Fibroblast of peridontal ligament (primary cell): Measurements from ENCODE around the gene P3H2.
"Not testable (repeated sequence)": the region's sequence is repeated elsewhere in the genome, so short reads cannot be mapped to it uniquely, and the experiment has no call there.

Experiments
- DNase-seq: peaks from one replicate; pipeline ENCODE4 v3.0.0-alpha.2; 2010; ENCODE audit errors: extremely low read depth

P3H2 gene

DNA sequence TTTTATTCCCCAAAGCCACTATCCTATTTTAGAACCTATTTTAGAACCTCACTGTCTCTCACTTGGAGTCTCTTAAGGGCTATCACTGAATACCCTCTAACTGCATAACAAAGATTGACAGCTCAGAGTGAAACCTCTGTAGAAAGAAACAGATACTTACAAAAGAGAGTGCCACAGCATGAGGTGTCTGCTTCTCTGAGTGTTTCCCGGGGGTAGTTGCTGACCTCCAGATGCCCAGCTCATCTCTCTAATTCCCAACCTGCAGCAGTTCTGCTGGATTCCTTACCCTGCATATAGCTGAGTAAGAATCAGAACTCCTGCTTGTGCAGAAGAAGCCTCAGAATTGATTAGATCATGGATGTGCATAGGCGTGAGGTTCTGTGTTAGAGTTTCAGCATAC, 34.5 kb downstream of the P3H2 start:
- DNase-seq: no peak

DNA sequence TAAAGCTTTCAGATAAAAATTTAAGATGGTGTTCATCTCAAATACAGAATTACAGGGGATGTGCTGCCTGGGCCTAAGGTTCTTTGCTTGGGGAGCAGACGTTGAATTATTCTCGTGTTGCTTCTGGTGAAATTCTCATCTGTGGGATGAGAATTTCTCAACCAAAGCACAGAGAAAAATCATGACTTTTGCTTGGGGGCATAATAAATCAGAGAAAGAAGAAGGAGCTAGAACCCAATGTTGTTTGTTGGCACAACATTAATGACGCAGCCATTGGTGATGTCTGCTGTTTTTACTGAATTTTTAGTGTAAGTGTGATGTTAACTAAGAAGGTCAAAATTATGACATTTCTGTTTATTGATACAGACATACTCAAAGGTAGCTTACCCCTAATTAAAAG, 35.7 kb downstream of the P3H2 start:
- DNase-seq: no peak

DNA sequence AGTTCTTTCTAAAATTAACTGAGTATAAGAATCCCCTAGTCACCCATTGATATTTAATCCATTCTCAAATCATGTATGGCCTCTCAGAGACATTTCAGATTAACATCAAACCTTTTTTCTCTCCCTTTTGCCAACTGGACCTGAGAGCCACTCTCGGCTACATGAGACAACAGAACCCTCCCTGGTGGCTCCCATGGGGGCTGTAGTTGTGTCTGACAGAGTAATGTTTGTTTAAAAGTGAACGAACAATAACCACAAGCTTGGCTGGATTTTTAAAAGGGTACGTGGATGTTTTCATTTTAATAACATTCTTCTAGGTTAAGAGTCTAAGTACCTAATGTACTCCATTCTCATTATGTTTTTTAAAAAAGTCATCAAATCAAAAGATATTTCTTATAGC, 37.1 kb downstream of the P3H2 start:
- DNase-seq: peak; percentile 20

DNA sequence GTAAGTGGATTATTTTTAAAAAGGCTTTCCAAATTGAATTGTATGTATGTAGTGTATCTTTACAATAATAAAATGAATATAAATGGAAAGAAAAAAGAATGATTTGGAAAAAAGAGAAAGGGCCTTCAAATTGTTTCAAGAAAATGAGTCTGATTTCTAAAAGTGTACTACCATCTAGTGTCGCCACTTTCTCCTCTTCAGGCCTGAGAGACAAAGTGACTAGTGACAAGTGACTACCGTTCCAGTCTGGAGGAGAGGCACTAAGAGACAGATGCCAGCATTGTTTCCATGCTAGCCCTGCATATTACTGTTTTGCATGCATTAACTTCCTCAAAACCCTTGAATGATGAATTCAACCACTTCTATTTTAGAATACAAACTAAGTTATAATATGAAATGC, 39.3 kb downstream of the P3H2 start:
- no peak for DNase-seq

DNA sequence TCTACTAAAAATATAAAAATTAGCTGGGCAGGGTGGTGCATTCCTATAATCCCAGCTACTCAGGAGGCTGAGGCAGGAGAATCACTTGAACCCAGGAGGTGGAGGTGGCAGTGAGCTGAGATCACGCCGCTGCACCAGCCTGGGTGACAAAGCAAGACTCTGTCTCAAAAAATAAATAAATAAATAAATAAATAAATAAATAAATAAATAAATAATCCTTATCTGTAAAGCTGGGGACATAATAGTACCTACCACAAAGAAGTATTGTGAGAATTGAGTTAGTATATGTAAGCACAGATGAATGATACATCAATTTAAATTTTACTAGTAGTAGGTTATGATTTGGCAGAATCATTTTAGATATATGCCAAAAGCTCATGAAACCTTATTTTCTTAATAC, 41.5 kb downstream of the P3H2 start:
- not testable (repeated sequence) for DNase-seq

DNA sequence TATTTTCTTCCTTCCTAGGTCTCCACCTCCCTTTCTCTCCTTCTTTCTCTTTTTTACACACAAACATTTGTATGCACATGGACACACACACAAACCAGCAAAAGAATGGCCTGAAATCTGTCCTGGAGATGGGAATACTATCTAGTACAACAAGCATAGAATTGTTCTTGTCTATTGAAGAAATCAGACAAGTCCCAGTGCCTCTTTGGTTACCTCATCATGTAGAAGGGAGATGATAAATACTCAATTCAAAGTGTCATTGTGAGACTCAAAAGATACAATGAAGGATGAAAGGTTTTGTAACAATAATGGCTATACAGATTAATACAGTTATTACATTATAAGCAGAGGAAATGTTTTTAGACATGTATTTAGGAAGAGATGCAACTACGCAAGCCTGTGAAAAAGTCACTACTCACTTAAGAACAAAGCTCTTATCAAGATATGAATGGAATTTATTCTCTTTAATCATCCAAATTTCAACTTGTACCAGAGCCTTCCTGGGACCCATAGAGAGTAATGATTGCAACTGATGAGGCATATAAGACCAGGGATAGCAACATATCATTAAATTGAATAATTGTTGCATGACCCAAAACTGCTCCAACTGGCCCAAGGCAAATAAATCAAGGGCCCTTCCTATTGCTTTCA, 43.2 kb downstream of the P3H2 start:
- DNase-seq: no peak

DNA sequence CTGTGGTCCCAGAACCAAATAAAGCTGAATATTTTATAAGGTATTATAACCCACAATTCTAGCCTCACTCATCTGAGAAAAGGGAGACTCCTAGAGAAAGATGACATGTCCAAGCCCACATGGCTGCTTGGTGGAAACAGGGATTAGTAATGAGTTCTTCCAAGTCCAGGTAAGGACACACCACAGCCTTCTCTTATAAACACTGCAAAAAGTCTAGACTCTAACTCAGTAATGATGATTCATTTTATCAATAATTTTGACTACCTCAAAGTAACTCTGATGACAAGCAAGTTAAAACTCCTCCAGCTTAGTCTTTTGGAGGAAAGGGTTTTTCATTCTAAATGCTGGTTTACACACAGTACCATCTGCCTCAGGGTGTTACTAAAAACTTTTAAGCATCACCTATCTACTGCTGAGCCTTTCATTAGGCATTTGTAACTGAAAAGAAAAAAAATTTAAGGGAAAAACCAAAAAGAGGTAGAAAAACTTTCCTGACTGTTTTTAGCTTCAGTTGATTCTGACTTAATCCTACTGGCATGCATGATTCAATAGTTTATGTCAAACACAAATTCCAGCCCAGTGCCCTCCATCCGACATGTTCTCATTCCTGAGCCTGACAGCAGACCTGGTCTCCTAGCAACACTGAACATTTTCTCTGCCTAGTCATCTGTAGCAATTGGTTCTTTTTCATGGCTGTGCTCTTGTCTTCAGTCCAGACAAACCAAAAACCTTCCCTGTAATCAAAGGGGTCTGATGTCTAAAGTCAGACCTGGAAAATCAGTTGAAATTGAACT, 43.9 kb downstream of the P3H2 start:
- peak; percentile 98 for DNase-seq

DNA sequence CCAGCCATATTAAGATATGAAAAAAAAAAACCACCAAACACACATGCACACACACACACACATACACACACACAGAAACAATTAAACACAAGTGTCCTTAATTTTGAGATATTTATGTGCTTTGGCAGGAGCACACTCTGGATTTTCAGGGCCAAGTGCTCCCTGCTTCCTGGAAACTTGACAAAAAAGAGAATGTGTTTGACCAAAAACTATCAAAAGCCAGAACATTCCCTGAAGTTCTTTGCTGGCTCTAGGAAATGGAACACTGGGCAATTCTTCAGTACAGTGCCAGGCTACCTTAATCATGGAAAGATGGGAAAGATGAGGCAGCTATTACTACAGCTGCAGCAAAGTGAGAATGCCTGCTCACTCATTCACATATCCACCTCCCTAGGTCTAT, 44.6 kb downstream of the P3H2 start:
- DNase-seq: peak; percentile 97

DNA sequence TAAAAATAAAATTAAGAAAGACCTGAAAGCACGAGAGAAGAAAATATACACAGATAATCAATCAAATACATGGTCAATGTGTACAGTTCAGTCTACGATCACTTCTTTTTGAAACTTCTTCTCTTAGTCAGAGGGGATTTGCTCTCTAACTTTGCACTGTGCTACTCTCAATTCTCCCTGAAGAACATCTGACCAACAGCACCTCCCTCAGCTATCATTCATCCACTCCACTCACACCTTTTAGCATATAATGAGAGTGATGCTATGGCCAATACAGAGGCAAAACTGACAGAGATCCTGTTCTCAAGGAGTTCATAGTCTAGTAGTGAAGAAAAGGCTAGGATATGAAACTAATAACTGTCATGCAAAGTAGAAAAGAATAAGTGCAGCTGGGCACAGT, 45.9 kb downstream of the P3H2 start:
- no peak for DNase-seq

DNA sequence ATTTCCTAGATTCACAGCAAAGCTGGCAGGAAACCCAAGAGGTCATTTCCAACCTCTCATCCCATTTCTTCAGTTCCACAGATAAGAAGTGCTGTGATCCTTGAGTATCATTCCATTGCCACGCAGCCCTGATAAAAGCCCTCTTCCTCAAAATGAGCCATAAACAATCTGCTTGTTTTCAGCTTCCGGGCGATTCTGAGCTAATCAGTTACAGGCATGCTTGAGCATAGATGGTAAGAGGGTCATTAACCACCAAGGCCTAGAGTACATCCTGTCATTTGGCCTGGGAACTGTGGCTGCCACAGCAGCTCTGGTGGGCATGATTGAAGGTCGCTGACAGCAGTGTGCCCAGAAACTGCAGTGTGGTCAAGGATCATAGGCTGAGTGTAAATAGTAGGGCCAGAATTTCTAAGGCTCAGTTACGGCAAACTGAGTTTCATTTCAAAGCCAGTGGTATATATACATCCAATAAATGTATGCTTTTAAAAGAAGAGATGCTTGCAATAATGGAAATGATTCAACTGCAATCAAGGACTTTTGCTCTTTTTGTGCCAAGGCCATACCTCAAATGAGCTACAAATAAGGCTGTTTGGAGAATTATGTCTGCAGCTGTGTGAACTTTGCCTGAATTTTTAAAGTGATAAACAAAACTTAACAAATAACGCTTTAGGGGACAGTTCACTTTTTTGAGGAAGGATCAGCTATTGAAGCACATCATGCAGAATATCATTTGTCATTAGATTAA, 47.3 kb downstream of the P3H2 start:
- DNase-seq: peak; percentile 32

DNA sequence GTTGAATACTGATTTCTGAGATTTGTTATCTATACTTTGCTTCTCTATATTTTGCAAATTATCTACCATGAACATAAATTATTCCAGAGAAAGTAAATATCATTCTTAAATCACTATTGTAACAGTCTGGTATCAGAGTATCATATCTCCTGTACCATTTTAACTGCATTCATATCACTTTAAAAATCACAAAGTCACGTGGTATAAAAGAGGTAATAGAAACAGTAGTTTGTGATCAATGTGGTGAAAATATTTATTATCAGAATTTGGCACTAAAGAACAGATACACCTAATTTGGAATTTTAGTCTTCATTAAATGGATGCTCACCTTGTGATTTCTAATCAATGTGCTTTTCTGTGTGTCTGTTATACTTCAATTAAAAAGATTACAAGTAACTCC, 47.8 kb downstream of the P3H2 start:
- no peak for DNase-seq

DNA sequence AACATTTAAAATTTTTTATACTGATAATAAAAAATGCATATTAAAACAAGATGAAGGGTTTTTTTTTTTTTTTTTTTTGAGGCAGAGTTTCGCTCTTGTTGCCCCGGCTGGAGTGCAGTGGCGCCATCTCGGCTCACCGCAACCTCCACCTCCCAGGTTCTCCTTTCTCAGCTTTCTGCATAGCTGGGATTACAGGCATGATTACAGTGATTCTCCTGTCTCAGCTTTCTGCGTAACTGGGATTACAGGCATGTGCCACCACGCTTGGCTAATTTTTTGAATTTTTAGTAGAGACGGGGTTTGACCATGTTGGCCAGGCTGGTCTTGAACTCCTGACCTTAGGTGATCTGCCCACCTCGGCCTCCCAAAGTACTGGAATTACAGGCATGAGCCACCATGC, 48.8 kb downstream of the P3H2 start:
- not testable (repeated sequence) for DNase-seq

DNA sequence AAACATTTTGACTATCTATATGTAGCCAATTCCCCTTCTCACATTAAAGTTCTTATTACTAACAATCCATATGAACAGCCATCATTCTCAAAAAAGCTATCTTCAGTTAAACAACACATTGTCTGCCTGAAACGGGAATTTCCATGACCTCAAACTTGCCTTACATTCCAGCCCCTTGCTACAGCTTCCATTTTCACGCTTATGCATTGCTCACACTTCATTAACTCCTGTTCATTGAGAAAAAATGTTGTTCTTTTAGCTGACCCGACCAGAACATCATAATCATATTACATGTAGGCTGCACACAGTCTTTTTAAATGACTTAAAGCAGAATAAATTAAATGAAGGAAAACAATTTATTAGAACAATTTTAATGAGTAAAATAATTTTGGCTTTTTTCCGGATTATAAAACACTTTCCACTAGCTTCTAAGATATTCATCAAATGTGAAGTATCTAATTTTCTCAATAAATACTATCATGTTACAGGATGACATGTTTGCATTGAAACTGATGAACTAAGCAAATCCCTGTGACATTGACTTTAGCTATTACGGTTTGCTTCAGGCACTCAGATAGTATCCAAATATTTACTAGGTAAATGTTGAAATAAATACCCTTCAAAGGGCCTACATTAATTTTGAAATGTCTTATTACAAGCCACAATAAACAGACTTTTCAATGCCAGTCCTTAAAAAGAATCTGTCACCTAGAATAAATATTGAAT, 49.9 kb downstream of the P3H2 start:
- DNase-seq: no peak

DNA sequence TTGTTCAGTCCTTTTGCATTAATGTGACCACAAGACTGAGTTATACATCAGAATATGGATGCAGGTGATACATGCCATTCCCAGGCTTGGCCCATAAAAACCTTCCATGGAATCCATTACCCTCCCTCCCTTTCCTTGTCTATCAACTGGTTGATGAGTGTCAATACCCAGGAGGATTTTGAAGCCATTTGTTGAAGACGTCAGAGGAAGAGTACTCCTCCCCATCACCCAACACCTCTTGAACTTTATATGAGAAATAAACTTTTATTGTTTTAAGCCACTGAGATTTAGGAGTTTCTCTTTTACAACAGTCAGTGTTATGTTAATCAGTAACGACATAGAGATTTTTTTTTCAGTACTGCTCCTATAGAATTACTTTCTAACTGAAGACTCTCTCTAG, 55.5 kb downstream of the P3H2 start:
- DNase-seq: no peak

DNA sequence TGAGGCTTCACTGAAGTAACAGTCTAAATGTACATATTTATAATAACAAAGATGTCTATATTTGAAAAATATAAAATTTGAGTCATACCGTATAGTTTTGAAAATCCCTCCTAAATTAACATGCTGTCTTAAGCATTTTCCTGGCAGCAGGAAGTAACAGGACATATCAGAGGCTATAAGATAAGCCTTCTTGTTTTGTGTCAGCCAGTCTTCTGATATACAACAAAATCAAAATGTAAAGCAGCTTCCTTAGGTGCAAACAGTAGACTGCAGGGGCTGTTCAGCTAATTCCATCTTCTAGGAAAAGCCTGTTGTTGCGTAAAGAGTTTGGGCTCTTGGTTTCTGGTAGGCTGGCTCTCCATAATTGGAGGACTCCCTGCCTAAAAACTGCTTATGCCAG, 56.0 kb downstream of the P3H2 start:
- DNase-seq: no peak

DNA sequence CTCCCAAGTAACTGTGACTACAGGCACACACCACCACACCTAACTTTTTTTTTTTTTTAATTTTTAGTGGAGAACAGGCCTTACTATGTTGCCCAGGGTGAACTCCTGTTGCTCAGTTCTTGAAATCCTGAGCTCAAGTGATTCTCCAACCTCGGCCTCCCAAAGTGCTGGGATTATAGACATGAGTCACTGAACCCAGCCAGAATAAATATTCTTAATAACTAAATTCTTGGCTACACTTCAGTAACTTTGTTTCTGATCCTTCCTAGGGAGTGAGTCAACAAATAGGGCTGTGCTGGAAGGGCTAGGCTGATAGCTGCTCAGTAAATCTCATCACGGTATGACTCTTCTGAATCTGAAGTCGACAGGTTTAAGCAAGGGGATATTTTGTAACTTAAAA, 56.6 kb downstream of the P3H2 start:
- peak; percentile 90 for DNase-seq

DNA sequence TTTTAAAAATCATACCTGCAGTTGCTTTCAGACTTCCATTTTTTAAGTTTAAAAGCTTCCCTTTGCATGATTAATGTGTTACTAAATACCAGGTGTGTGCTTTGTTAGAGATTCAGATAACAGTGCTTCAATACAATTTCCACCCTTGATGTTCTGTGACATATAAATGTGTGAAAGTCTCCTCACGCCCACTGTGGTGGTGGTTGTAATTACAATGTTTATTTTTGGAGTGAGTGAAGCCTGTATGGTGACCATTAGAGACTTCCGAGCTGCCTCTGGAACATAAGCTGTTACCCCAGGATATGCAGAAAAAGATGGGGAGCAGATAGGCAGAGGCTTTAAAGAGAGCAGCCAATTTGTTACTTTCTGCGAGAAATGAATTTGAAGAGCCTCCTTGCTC, 57.2 kb downstream of the P3H2 start:
- DNase-seq: no peak

DNA sequence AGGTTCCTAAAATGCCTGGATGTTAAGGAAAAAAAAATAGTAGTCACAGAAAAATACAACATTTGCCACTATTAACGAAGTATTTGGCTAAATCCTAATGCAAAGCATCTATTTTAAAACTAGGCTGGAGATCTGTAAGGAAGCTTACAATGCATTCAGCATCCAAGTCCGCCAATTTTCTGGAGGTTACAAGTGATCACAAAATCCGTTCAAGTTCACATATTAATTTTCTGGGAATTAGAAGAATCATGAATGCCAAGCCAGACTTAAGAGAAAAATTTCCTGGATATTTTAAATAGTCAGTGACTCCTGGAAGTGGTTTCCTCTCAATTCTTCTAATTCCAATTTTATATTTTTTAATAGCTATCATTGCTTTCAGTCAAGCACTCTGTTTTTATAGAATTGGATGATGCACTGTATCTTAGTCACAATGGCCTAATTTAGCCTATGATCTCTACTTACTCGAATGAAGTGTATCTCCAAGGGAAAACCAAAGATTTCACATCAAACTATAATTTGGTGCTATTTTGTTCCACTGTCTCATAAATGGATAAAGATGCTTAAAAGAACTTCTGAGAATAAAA, 60.4 kb downstream of the P3H2 start:
- DNase-seq: no peak

DNA sequence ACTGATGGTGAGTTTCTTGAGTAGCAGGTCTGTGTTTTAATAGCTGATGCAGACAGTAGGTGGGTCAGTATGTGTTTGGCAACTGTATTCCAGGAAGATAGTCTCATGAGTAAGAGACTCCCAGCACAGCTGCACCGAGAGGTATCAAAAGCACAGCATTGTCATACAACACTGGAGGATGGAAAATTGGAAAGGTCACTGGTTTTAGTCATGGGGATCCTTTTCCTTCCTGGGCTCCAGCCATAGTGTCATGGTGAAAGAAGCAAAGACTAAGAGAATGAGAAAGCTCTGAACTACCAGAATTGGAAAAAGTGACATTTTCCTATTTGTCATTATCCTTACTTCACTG, 61.5 kb downstream of the P3H2 start:
- no peak for DNase-seq

DNA sequence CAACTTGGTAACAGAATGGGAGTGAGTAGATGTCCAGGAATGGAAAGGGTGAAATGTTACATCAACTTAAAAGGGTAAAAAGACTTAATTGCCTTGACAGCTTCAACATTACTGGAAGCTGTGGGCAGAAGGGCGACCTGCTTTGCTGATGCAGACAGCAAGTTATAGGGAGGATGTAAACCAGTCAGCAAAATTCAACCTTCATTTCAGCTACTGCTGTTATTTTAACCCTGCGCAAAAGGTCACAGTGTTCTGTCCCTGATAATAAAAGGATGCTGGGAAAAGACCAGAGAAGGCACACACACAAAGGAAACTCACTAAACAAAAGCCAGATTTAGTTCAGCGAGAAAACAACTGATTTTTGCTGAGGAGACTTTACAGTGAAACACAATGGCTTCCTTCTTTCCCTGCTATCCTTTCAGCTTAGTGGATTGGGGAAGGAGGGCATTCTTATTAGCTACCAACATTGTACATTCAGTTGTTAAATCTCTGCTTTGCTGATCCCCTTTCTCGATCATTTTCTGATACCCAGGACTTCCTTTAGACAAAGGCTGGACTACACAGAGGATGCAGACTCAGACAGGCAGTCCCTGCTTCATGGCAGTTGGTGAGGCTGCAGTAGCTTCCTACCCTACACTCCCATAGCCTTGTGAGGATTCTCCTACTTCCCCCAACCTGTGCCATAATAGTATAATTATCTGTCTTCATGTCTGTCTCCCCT, 62.0 kb downstream of the P3H2 start:
- no peak for DNase-seq

DNA sequence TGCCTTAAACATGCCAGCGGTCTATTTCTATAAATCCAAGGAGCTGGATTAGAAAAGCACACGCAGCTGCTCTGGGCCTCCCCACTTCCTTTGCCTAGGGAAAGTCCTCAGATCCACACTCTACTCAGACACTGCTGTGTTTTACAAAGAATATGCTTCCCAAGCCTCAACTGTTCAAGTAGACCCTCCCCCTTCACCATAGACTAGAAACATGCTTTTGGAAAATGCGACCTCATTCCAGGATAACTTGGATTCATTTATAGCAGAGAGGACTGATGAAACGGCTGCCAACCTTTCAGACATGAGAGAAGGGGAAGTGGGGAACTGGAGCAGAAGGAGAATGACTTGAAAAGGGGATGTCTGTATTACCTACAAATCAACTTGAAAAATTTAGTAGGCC, 64.0 kb downstream of the P3H2 start:
- DNase-seq: peak; percentile 56
